Stimulated activated CD4-positive, alpha-beta T cell treated with anti-CD3 and anti-CD28 coated beads, Interleukin-12 subunit alpha, Interleukin-12 subunit beta, amount 100 ng/mL, for 24 hours (primary cell): ENCODE data around the gene STARD3.
A peak's percentile ranks its signal among the peaks of the same experiment; 100 is the strongest.

Source experiments
- DNase-seq, 2 experiments: peaks; one replicate each; pipeline ENCODE4 v3.0.0-alpha.2; 2020; ENCODE audit warnings: low read depth in 2 of 2

Gene STARD3

GRCh38 chr17:39660397-39661385 lies 23.7 kb downstream of the STARD3 start:
- no peak for DNase-seq

- no peak for DNase-seq
Measured at GRCh38 chr17:39661744-39662541, 25.0 kb downstream of the STARD3 start.

GRCh38 chr17:39662551-39663339 lies 25.8 kb downstream of the STARD3 start:
- DNase-seq, result no peak

- no peak for DNase-seq
Measured at GRCh38 chr17:39663340-39663687, 26.4 kb downstream of the STARD3 start.

- DNase-seq, result no peak
Measured at GRCh38 chr17:39663688-39664580, 27.0 kb downstream of the STARD3 start.

- DNase-seq, result no peak
Measured at GRCh38 chr17:39664581-39665561, 27.9 kb downstream of the STARD3 start, which contains the start of gene TCAP. Gene TCAP, plus strand, starts transcription at chr17:39665349. Its CDS starts 11 bp downstream, at chr17:39665360.

- no peak for DNase-seq
Measured at GRCh38 chr17:39665642-39666224, 28.8 kb downstream of the STARD3 start.

GRCh38 chr17:39666231-39666600 lies 29.3 kb downstream of the STARD3 start:
- DNase-seq, result no peak

- no peak for DNase-seq
Measured at GRCh38 chr17:39666601-39667261, 29.8 kb downstream of the STARD3 start.

GRCh38 chr17:39667262-39667944 lies 30.5 kb downstream of the STARD3 start:
- no peak for DNase-seq

- DNase-seq, result peak; percentile 38 to 73
Measured at GRCh38 chr17:39667945-39668924, 31.3 kb downstream of the STARD3 start, which contains the start of gene PNMT. Gene PNMT, plus strand, starts transcription at chr17:39668453. Its CDS starts 23 bp downstream, at chr17:39668476.

GRCh38 chr17:39669897-39670735 lies 33.2 kb downstream of the STARD3 start:
- DNase-seq, result no peak

- DNase-seq, result no peak
Measured at GRCh38 chr17:39670746-39671145, 33.8 kb downstream of the STARD3 start.

- DNase-seq, result no peak
Measured at GRCh38 chr17:39671651-39672521, 34.9 kb downstream of the STARD3 start.
